IPS DF 6.9 (cell line): ENCODE results near the gene LMO7.

Experiments
- DNase-seq: peaks from one replicate; pipeline ENCODE4 v3.0.0-alpha.2; 2013; ENCODE audit warnings: low read depth, low spot score
- H3K27ac ChIP-seq: one replicate; pipeline ENCODE4 v1.5.1; 2013; ENCODE audit warnings: low read length, control low read depth
- H3K27me3 ChIP-seq: 2 replicates; pipeline ENCODE4 v1.6.1; 2013; ENCODE audit warnings: mild to moderate bottlenecking, low read length; ENCODE audit not compliant: control insufficient read depth, insufficient read depth
- H3K36me3 ChIP-seq: 2 replicates; pipeline ENCODE4 v1.6.1; 2013; ENCODE audit warnings: low read length; ENCODE audit not compliant: control insufficient read depth, insufficient read depth
- H3K4me1 ChIP-seq: 2 replicates; pipeline ENCODE4 v1.6.1; 2013; ENCODE audit warnings: low read length; ENCODE audit not compliant: control insufficient read depth, insufficient read depth
- H3K4me3 ChIP-seq: 2 replicates; pipeline ENCODE4 v1.5.1; 2013; ENCODE audit warnings: mild to moderate bottlenecking, low read length
- H3K9me3 ChIP-seq: 2 replicates; pipeline ENCODE4 v1.6.1; 2013; ENCODE audit warnings: low read length, inconsistent platforms; ENCODE audit not compliant: control insufficient read depth, insufficient read depth
- WGBS: extraction: QIAGEN DNeasy Blood & Tissue Kit; methylation state at CpG from one replicate; pipeline ENCODE4 v1.1.7; 2013; ENCODE audit warnings: mixed read lengths, missing lambda C conversion rate; ENCODE audit not compliant: insufficient read length, insufficient coverage; 5-methylcytosine and 5-hydroxymethylcytosine counted together

Gene LMO7

GRCh38 chr13:75831389-75831788, 195.3 kb downstream of the LMO7 start:
- H3K27me3 ChIP-seq = no peaks in the 10 kb centered on the region
- H3K4me1 ChIP-seq = no peaks in the 10 kb centered on the region; the same call in 1 of the 2 replicates
- no peak overlapping the region for H3K27ac ChIP-seq
- H3K36me3 ChIP-seq = no peaks in the 10 kb centered on the region
- no peak overlapping the region for H3K4me3 ChIP-seq
- DNase-seq = no peak
- H3K9me3 ChIP-seq = no peaks in the 10 kb centered on the region

- no peaks in the 10 kb centered on the region for H3K36me3 ChIP-seq
- H3K27me3 ChIP-seq = no peaks in the 10 kb centered on the region
- H3K4me1 ChIP-seq = no peaks in the 10 kb centered on the region; the same call in 1 of the 2 replicates
- WGBS = no CpG with 5 or more reads among the region's 5 CpGs
- no peak overlapping the region for H3K27ac ChIP-seq
- DNase-seq = no peak
- H3K9me3 ChIP-seq = no peaks in the 10 kb centered on the region
- no peak overlapping the region for H3K4me3 ChIP-seq
Measured at GRCh38 chr13:75832812-75833211, 196.7 kb downstream of the LMO7 start.

GRCh38 chr13:75836441-75836840, 200.3 kb downstream of the LMO7 start:
- Histone ChIP-seq H3K27ac (no peak overlapping the region), H3K36me3 (no peaks in the 10 kb centered on the region), H3K4me3 (no peak overlapping the region), H3K9me3 (no peaks in the 10 kb centered on the region), H3K27me3 (no peaks in the 10 kb centered on the region), H3K4me1 (no peaks in the 10 kb centered on the region; the same call in 1 of the 2 replicates)
- DNase-seq = no peak
- no CpG with 5 or more reads among the region's 4 CpGs for WGBS

GRCh38 chr13:75838366-75839005, 202.4 kb downstream of the LMO7 start:
- no CpG with 5 or more reads among the region's 6 CpGs for WGBS
- no peak overlapping the region for H3K4me3 ChIP-seq
- no peak for DNase-seq
- no peaks in the 10 kb centered on the region for H3K27me3 ChIP-seq
- no peaks in the 10 kb centered on the region; the same call in 1 of the 2 replicates for H3K4me1 ChIP-seq
- H3K36me3 ChIP-seq = no peaks in the 10 kb centered on the region
- H3K27ac ChIP-seq = no peak overlapping the region
- H3K9me3 ChIP-seq = no peaks in the 10 kb centered on the region

- DNase-seq = no peak
- WGBS = no CpG with 5 or more reads among the region's 2 CpGs
- Histone ChIP-seq H3K27ac (no peak overlapping the region), H3K27me3 (no peaks in the 10 kb centered on the region), H3K4me1 (no peaks in the 10 kb centered on the region; the same call in 1 of the 2 replicates), H3K4me3 (no peak overlapping the region), H3K36me3 (no peaks in the 10 kb centered on the region), H3K9me3 (no peaks in the 10 kb centered on the region)
Measured at GRCh38 chr13:75839406-75839805, 203.3 kb downstream of the LMO7 start.

GRCh38 chr13:75841905-75842304, 205.8 kb downstream of the LMO7 start:
- no CpG with 5 or more reads among the region's 5 CpGs for WGBS
- no peaks in the 10 kb centered on the region for H3K9me3 ChIP-seq
- no peak for DNase-seq
- H3K27me3 ChIP-seq = no peaks in the 10 kb centered on the region
- no peaks in the 10 kb centered on the region for H3K36me3 ChIP-seq
- H3K27ac ChIP-seq = no peak overlapping the region
- no peaks in the 10 kb centered on the region for H3K4me1 ChIP-seq
- H3K4me3 ChIP-seq = no peak overlapping the region

GRCh38 chr13:75843074-75843473, 206.9 kb downstream of the LMO7 start:
- Histone ChIP-seq H3K27me3 (no peaks in the 10 kb centered on the region), H3K4me1 (no peaks in the 10 kb centered on the region), H3K9me3 (no peaks in the 10 kb centered on the region), H3K27ac (no peak overlapping the region), H3K36me3 (no peaks in the 10 kb centered on the region), H3K4me3 (no peak overlapping the region)
- DNase-seq = no peak
- no CpG with 5 or more reads among the region's 6 CpGs for WGBS

- Histone ChIP-seq H3K9me3 (no peaks in the 10 kb centered on the region), H3K36me3 (no peaks in the 10 kb centered on the region), H3K27ac (no peak overlapping the region), H3K4me1 (no peaks in the 10 kb centered on the region), H3K27me3 (no peaks in the 10 kb centered on the region), H3K4me3 (no peak overlapping the region)
- no peak for DNase-seq
Measured at GRCh38 chr13:75843991-75844390, 207.9 kb downstream of the LMO7 start.

GRCh38 chr13:75847588-75847987, 211.5 kb downstream of the LMO7 start:
- no CpG with 5 or more reads among the region's 2 CpGs for WGBS
- no peak for DNase-seq
- H3K4me3 ChIP-seq = no peak overlapping the region
- no peaks in the 10 kb centered on the region for H3K4me1 ChIP-seq
- no peaks in the 10 kb centered on the region for H3K36me3 ChIP-seq
- no peak overlapping the region for H3K27ac ChIP-seq
- H3K27me3 ChIP-seq = no peaks in the 10 kb centered on the region
- H3K9me3 ChIP-seq = no peaks in the 10 kb centered on the region

GRCh38 chr13:75850916-75851315, 214.8 kb downstream of the LMO7 start:
- no CpG with 5 or more reads among the region's 3 CpGs for WGBS
- Histone ChIP-seq H3K4me1 (no peaks in the 10 kb centered on the region), H3K36me3 (0 out of 2 replicates have a peak, but pooled peaks cover 3% of the 10 kb centered on the region), H3K27me3 (no peaks in the 10 kb centered on the region), H3K4me3 (no peak overlapping the region), H3K9me3 (no peaks in the 10 kb centered on the region), H3K27ac (no peak overlapping the region)
- DNase-seq = no peak

GRCh38 chr13:75855216-75855615, 219.1 kb downstream of the LMO7 start:
- Histone ChIP-seq H3K9me3 (no peaks in the 10 kb centered on the region), H3K27me3 (no peaks in the 10 kb centered on the region), H3K4me1 (no peaks in the 10 kb centered on the region), H3K36me3 (0 out of 2 replicates have a peak, but pooled peaks cover 3% of the 10 kb centered on the region), H3K27ac (no peak overlapping the region), H3K4me3 (no peak overlapping the region)
- DNase-seq = no peak
- no CpG with 5 or more reads among the region's 6 CpGs for WGBS
